GM19043 (cell line): ENCODE results near the gene OR2AT4.
A peak's percentile ranks its signal among the peaks of the same experiment; 100 is the strongest.
"Not testable (repeated sequence)": the region's sequence is repeated elsewhere in the genome, so short reads cannot be mapped to it uniquely, and the experiment has no call there.

Source experiments
- ATAC-seq: cut with Tn5 transposase; IDR thresholded peaks from one replicate; pipeline ENCODE4 v1.9.1; 2021; ENCODE audit warnings: low read depth; ENCODE audit not compliant: unreplicated experiment

Gene OR2AT4

GRCh38 chr11:75103380-75104026 is 6.8 kb upstream of the OR2AT4 start:
- no peak for ATAC-seq

- no peak for ATAC-seq
Observed at GRCh38 chr11:75101424-75102128, 4.9 kb upstream of the OR2AT4 start.

GRCh38 chr11:75100314-75100713 is 3.6 kb upstream of the OR2AT4 start:
- ATAC-seq = peak; percentile 95

- no peak for ATAC-seq
Observed at GRCh38 chr11:75099635-75100034, 3.0 kb upstream of the OR2AT4 start.

GRCh38 chr11:75098835-75099439 is 2.3 kb upstream of the OR2AT4 start:
- not testable (repeated sequence) for ATAC-seq

GRCh38 chr11:75098181-75098580 is 1.5 kb upstream of the OR2AT4 start:
- not testable (repeated sequence) for ATAC-seq

GRCh38 chr11:75097173-75097557 is 489 bp upstream of the OR2AT4 start:
- ATAC-seq = no peak

- ATAC-seq = not testable (repeated sequence)
Observed at GRCh38 chr11:75094382-75094781, 2.3 kb downstream of the OR2AT4 start.

- no peak for ATAC-seq
Observed at GRCh38 chr11:75090671-75091177, 6.0 kb downstream of the OR2AT4 start.

GRCh38 chr11:75087319-75088305 is 9.1 kb downstream of the OR2AT4 start:
- no peak for ATAC-seq

GRCh38 chr11:75084883-75085282 is 11.8 kb downstream of the OR2AT4 start:
- ATAC-seq = no peak

- ATAC-seq = no peak
Observed at GRCh38 chr11:75083217-75083605, 13.5 kb downstream of the OR2AT4 start.

GRCh38 chr11:75082601-75083216 is 14.0 kb downstream of the OR2AT4 start:
- ATAC-seq = no peak

GRCh38 chr11:75079546-75079945 is 17.1 kb downstream of the OR2AT4 start:
- ATAC-seq = no peak

GRCh38 chr11:75078233-75078632 is 18.4 kb downstream of the OR2AT4 start:
- ATAC-seq = no peak

GRCh38 chr11:75077316-75077715 is 19.4 kb downstream of the OR2AT4 start:
- no peak for ATAC-seq

GRCh38 chr11:75076671-75077070 is 20.0 kb downstream of the OR2AT4 start:
- no peak for ATAC-seq

- ATAC-seq = no peak
Observed at GRCh38 chr11:75073459-75074190, 23.1 kb downstream of the OR2AT4 start.

GRCh38 chr11:75072582-75072981 is 24.1 kb downstream of the OR2AT4 start:
- ATAC-seq = no peak
